ENCODE measurements around the gene STK11.

STK11 gene

GRCh38 chr19:1266916-1267476 lies 61.4 kb downstream of the STK11 start:
- peak; percentile 76 for TF ChIP-seq CTCF (conservative IDR thresholded peaks at IDR 0.05; ENCODE audit: low read depth, low read length)
- H3K4me3 ChIP-seq (ENCODE audit: low read length): peak overlapping the region; percentile 44
- DNase-seq (ENCODE audit: low read depth): no peak

- DNase-seq (ENCODE audit: low read depth): no peak
Observed at GRCh38 chr19:1267477-1268225, 62.1 kb downstream of the STK11 start.

GRCh38 chr19:1268226-1269064 lies 62.9 kb downstream of the STK11 start:
- DNase-seq (ENCODE audit: low read depth): no peak
- H3K4me3 ChIP-seq (ENCODE audit: low read length): no peak overlapping the region
- no peak for TF ChIP-seq CTCF (conservative IDR thresholded peaks at IDR 0.05; ENCODE audit: low read depth, low read length)

More at GRCh38 chr19:1267477-1268225, 62.1 kb downstream of the STK11 start:
- H3K4me3 ChIP-seq (ENCODE audit: low read length): peak overlapping the region; percentile 44
- TF ChIP-seq CTCF (conservative IDR thresholded peaks at IDR 0.05; ENCODE audit: low read depth, low read length): no peak

- peak within 1 kb of the TSS; percentile 69 for H3K4me3 ChIP-seq (ENCODE audit: low read length)
- no peak for TF ChIP-seq CTCF (conservative IDR thresholded peaks at IDR 0.05; ENCODE audit: low read depth, low read length)
- peak; percentile 95 for DNase-seq (ENCODE audit: low read depth)
Observed at GRCh38 chr19:1269065-1269477, 63.5 kb downstream of the STK11 start, which contains the start of gene CIRBP. Gene CIRBP (plus strand): TSS chr19:1269332. CDS start chr19:1270934, 1,602 bp downstream.

- no peak for DNase-seq (ENCODE audit: low read depth)
Observed at GRCh38 chr19:1269478-1270212, 64.1 kb downstream of the STK11 start.

More at GRCh38 chr19:1269478-1270212, 64.1 kb downstream of the STK11 start:
- H3K4me3 ChIP-seq (ENCODE audit: low read length): peak overlapping the region; percentile 69
- TF ChIP-seq CTCF (conservative IDR thresholded peaks at IDR 0.05; ENCODE audit: low read depth, low read length): peak; percentile 16
